SH-SY5Y (cell line): ENCODE measurements around the gene C17orf114.

Experiments used
- GATA2 ChIP-seq: IDR thresholded peaks from 2 replicates; pipeline ENCODE4 v1.6.1; 2011; ENCODE audit warnings: mild to moderate bottlenecking, low read depth, low read length
- GATA3 ChIP-seq: IDR thresholded peaks from 2 replicates; pipeline ENCODE4 v1.6.1; 2011; ENCODE audit warnings: low read depth, mild to moderate bottlenecking, low read length, moderate library complexity

C17orf114 gene

DNA sequence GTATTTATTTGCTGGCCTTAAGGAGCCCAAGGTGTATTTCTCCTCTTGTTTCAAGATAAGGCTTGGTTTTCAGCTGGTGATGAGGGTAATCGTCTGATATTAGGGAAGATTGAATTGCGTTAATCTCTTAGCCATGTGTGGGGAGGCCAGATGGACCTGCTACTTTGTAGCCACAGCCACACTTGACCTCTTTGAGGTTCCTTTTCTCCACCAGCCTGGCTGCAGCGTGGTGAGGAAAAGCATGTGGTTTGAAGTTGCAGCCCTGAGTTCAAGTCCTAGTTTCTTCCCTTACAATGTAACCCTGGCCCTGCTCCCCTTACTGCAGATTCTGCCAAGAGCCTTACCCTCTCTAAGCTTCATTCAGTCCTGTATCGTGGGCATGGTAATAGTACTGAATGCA, 34.1 kb upstream of the C17orf114 start:
- TF ChIP-seq GATA2 (no peak), GATA3 (no peak)

DNA sequence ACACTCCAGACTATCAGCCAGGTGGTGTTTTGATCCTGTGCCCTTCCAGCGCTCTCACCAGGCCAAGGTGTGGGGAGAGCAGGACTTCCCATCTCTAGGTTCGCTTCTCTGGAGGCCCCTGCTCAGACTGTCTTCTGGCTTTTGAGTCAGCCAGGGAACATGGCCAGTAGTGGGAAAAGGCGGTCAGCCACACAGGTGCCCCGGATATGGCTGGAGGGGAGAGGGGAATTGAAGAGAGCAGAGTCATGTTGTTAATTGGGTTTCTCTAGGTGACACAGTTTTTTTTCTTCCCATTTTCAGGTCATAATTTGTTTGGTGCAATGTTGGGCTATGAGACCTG, 32.5 kb upstream of the C17orf114 start:
- no peak for TF ChIP-seq GATA2
- no peak for TF ChIP-seq GATA3

- TF ChIP-seq GATA3 = no peak
- TF ChIP-seq GATA2 = no peak
Measured at GRCh38 chr17:4833941-4834680, 32.0 kb upstream of the C17orf114 start.

DNA sequence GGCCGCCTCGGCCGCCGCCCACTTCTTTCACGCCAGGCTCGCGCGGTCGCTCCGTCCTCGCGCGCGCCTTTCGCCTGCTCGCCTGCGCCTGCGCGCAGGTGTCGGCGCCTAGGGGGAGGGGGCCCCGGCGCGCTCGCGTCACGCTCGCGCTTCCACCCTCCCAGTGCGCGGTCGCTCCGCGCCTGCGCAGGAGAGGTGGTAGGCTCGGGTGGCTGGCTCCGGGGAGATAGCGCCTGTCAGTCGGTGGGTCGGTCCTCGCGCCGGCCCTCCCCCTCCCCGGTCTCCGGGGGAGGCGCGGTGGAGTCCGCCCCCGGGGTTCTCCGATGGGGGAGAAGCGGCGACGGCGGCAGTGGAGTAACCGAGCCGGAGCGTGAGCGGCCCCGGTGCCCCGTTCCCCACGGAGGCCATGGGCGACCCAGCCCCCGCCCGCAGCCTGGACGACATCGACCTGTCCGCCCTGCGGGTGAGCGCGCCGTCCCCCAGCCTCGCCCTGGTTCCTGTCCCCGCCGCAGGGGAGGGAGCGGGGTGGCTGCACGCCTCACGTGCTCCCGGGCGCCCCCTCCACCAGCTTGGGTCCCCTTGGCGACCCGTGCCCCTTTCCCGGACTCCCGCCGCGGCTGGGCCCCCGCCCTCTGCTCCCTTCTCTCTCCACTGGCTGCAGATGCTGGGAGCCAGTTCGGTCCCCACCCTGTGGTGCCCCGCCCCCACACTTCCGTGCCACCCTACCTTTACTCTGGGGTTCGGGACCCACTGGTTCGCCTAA, 31.2 kb upstream of the C17orf114 start, which contains the start of gene MINK1:
Gene MINK1, plus strand, starts transcription at position 163 of the 763 bp plus-strand sequence. Its CDS starts 244 bp downstream, at position 407.
- TF ChIP-seq GATA3 = no peak
- peak; percentile 31; the same call in 1 of the 2 replicates for TF ChIP-seq GATA2

GRCh38 chr17:4827399-4827798, 25.3 kb upstream of the C17orf114 start:
- TF ChIP-seq GATA3 (no peak), GATA2 (no peak)

DNA sequence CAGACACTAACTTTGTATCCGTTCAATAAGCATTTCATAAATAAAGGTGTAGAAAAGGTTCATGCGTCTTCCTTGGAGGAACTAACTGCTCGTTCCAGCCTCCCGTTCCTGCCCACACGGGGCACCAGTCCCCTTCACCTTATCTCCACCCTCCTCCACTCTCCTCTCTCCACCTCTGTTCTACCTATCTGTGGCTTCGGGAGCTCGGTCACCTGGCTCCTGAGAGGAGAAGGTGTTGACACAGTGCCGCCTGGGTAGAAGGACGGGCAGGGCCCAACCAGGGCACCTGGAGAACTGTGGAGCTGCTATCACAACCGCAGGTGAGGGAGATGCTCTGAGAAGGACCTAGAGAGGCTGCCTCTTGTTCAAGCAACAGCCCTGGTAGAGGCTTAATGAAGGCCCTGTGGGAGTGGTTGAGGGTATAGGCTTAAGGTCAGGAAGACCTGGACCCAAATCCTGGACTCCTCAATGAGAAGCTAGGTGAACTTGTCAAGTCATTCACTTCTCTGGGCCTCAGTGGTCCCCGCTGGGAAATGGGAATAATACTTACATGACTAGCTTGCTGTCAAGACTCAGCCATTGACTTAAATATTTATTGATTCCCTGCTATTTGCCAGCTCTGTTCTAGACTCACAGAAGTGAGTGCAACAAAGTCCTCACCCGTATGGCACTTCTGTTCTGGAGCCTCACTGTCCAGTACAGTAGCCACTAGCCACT, 21.4 kb upstream of the C17orf114 start:
- TF ChIP-seq GATA2 (no peak), GATA3 (no peak)

- TF ChIP-seq GATA3 (no peak), GATA2 (no peak)
Measured at GRCh38 chr17:4822835-4823234, 20.7 kb upstream of the C17orf114 start.

DNA sequence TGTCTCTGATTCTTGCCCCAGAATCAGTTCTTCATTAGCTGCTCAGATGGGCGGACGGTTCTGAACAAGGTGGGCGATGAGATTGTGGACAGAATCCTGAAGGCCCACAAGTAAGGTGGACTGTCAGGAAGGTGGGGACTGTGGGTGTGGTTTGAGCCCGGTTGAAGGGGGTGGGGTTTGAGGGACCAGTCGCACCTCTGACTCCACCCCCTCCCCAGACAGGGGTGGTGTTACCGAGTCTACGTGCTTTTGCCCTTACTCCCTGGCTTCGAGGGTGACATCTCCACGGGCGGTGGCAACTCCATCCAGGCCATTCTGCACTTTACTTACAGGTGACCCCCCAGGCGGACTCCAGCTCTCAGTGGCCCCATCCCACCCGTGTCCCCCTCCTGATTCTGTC, 16.1 kb upstream of the C17orf114 start:
- no peak for TF ChIP-seq GATA2
- no peak for TF ChIP-seq GATA3

- TF ChIP-seq GATA2 = no peak
- TF ChIP-seq GATA3 = no peak
Measured at GRCh38 chr17:4816826-4817225, 14.7 kb upstream of the C17orf114 start.

DNA sequence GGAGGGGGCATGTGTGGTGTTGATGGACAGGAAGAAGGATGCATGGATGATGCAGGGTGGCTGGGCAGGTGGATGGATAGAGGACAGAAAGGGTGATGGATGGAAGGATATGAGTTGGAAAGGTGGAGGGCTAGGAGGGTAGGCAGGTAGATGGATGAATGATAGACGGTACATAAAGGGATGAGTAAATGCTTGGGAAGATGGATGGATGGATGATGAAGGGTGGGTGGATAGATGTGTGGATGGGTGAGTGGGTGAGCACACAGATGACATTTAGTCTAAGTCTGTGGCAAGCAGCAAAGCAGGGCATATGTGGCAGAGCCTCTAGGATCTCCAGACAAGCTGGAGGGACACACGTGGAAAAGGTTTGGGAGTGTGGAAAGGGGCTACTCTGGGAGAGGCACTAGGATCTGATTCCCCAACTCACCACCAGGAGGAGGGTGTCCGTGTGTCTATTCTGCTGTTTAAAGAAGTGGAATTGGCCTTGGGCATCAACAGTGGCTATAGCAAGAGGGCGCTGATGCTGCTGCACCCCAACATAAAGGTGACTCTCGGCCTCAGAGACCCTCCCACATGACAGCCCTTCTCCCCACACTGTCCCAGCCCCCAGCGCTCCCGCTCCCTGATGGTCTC, 13.0 kb upstream of the C17orf114 start:
- no peak for TF ChIP-seq GATA3
- no peak for TF ChIP-seq GATA2

GRCh38 chr17:4812690-4813089, 10.6 kb upstream of the C17orf114 start:
- TF ChIP-seq GATA3 = no peak

GRCh38 chr17:4811471-4811870, 9.3 kb upstream of the C17orf114 start:
- TF ChIP-seq GATA3 (no peak), GATA2 (no peak)

- TF ChIP-seq GATA2 (no peak), GATA3 (no peak)
Measured at GRCh38 chr17:4810696-4811290, 8.7 kb upstream of the C17orf114 start.

- TF ChIP-seq GATA3 = no peak
- TF ChIP-seq GATA2 = no peak
Measured at GRCh38 chr17:4808378-4808767, 6.2 kb upstream of the C17orf114 start.
